Hindlimb muscle (tissue), 1 donor: Measurements from ENCODE around the gene ACSL5. TPM values are rescaled to one million over a fixed set of nuclear protein-coding genes. Genes with fewer than 3 reads are reported as not detected.
"Not testable (repeated sequence)": the region's sequence is repeated elsewhere in the genome, so short reads cannot be mapped to it uniquely, and the experiment has no call there.

Source experiments
- DNase-seq: peaks from one replicate; pipeline ENCODE4 v3.0.0-alpha.2; 2013
- polyA plus RNA-seq: library from polyadenylated mRNA; unstranded; fragments of 120-200 nt; gene quantifications from one replicate; pipeline ENCODE4 v1.2.1, GENCODE V29; 2013; ENCODE audit not compliant: insufficient read length

The ACSL5 gene
- polyA plus RNA-seq, 1 donor: 3.1 TPM

DNA sequence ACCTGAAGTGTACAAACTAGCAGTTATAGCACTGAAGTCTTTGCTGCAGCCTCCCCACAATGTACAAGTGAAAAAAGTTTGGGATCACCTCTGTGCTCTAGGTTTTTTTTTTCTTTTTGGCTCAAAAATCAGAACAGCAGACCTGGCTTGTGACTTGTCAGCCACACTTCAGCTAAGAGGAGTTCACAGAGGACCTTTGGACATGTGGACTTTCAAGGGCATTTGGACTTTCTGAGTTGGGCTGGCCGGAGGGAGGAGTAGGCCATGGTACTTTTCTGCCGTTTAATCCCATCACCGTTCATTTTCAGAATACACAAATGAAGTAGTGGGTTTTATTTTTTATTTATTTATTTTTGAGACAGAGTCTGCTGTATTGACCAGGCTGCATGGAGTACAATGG lies 21.9 kb upstream of the ACSL5 start:
- no peak for DNase-seq

GRCh38 chr10:112353046-112353445 lies 20.9 kb upstream of the ACSL5 start:
- no peak for DNase-seq

GRCh38 chr10:112356686-112357085 lies 17.2 kb upstream of the ACSL5 start:
- no peak for DNase-seq

DNA sequence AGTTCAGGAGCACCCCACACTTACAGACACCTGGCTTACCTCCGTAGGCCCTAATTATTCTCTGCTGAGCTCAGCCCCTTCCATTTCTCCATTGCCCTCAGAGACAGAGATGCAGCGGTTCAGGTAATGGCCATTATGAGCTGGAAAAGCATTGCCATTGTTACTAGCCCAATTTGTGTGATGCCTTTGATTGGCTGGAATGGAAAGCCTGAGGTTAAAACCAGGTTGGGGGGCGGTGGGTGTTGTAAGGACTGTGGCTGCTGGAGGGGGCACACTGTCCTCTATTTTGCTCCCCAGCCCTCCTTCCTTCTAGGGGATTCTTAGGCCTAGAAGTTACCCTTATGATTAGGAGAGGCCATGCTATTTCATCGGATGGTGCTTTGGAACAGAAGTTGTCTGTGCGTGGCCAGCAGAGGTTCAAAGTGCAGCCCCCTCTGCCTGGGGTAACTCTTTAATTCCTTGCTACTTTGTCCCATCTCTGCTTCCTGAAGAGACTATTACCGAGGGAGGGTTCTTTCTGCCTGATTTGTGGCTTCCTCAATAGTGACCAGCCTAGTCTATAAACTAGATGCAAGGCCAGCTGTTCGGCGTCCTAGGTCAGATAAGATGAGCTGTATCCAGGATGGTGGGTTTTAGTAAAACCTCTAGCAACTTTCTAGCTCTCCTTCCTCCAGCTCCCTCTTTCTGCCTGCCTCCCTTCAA lies 14.2 kb upstream of the ACSL5 start:
- DNase-seq: no peak

- no peak for DNase-seq
These were observed 13.3 kb upstream of the ACSL5 start for GRCh38 chr10:112360308-112361270.

- peak; percentile 47 for DNase-seq
These were observed 11.8 kb upstream of the ACSL5 start for GRCh38 chr10:112361951-112362751.

- DNase-seq: no peak
These were observed 11.1 kb upstream of the ACSL5 start for GRCh38 chr10:112362833-112363232.

DNA sequence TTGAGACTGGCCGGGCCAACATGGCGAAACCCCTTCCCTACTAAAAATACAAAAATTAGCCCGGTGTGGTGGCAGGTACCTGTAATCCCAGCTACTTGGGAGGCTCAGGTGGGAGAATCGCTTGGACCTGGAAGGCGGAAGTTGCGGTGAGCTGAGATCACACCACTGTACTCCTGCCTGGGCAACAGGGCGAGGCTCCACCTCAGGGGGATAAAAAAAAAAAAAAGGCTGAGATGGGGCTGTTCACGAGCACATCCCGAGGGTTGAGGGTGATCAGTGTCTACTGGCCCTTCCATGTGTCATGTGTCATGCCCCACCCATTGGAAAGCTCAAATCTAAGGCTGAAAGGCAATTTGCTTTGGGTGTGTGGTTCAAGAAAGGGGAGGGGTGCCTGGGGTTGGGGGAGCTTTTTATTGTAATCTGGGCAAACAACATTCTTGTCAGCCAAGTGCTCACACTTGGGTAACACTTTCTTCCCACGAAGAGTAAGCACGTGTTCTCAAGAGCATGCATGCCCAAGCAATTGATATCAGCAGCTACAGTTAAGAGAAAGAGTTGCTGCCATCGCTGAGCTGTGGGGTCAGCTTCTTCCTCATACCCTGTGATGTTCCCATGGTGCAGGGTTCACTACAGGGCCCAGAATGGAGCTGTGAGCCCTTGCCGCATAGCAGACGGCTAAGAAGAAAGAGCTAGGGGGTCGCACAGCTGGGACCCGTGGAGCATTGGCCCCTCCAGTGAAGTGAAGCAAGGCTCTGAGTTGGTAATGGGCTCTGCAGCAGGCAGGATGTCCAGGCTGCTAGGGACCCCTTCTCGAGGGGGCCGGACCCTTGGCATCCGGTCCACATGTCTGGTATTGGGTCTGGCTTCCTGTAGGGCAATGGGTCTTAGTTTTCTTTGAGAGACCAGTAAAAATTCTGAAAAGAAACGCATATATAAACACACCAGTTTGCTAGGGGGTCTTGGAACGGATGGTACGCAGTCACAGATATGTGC lies 9.9 kb upstream of the ACSL5 start:
- DNase-seq: no peak

DNA sequence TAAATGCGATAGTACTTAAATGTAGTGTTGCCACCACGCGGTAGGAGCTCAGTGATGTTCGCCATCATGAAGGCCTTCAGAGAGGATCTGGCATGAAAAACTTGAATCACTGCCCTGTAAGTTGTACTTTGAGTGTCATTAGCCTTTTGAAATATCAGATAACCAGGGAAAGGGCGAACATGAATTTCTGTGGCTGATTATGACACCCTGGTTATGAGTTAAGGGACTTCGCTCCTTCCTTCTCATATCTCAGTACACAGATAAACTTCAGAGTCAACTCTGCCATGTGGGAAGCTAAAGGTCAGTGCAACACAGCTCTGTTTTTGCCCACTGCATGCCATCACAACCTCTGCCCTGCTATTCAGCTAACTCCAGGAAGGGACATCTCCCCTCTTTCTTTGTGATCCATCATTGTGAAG lies 8.9 kb upstream of the ACSL5 start:
- no peak for DNase-seq

DNA sequence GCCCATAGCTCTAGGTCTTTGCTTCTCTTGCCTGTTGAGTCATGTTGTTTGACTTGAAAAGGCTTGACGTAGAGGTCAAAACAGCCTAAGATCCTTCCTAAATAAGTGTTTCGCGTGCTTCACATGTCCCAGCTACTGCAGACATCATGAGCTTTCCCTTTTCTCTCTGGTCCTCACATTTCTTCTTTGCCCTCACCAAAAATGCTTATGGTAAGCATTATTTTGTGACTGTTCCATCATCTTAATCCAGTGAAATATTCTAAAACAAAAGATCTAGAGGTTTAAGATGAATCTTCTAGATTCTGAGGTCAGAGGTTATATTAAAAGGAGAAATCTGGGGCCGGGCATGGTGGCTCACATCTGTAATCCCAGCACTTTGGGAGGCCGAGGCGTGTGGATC lies 8.5 kb upstream of the ACSL5 start:
- DNase-seq: no peak

DNA sequence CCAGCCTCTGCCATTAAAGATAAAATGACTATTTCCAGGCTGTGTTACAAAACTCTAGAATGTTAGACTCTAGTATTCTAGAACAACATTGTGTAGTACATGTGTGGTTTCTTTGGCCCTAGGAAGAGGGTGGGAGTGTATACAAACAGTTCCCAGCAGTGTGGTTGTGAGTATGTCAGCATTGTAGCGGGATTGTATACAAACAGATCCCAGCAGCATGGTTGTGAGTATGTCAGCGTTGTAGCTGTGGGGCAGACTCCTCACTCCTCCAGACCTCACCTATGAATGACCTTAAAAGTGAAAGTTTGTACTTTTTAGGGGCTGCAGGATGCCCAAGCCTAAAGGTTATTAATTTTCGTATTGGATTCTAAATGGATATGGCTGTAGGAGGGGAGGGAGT lies 6.9 kb upstream of the ACSL5 start:
- DNase-seq: no peak

DNA sequence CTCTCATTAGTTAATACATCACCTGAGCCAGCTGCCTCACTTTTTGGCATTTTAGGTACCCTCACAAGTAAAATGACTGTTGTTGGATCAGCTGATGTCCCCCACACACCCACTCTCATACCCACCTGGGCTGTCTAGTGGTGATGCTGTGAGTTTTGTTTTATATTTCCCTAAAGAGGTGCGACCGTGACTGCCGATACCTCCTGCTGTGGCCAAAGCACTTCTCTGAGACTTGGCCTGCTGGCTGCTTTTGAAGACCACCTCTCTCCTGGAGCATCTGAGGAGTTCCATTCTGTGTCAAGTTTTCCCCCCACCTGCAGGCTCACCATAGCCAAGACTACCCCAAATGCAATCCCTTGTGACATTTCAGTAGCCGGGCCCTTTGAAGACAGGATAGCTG lies 6.4 kb upstream of the ACSL5 start:
- no peak for DNase-seq

- no peak for DNase-seq
These were observed 4.2 kb upstream of the ACSL5 start for GRCh38 chr10:112369495-112370423.

DNA sequence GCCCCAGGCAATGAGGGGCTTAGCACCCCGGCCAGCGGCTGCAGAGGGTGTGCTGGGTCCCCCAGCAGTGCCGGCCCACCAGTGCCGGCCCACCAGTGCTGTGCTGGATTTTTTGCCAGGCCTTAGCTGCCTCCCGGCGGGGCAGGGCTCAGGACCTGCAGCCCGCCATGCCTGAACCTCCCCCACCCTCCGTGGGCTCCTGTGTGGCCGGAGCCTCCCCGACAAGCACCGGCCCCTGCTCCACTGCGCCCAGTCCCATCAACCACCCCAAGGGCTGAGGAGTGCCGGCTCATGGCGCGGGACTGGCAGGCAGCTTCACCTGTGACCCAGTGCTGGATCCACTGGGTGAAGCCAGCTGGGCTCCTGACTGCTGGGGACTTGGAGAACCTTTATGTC lies 3.5 kb upstream of the ACSL5 start:
- no peak for DNase-seq

DNA sequence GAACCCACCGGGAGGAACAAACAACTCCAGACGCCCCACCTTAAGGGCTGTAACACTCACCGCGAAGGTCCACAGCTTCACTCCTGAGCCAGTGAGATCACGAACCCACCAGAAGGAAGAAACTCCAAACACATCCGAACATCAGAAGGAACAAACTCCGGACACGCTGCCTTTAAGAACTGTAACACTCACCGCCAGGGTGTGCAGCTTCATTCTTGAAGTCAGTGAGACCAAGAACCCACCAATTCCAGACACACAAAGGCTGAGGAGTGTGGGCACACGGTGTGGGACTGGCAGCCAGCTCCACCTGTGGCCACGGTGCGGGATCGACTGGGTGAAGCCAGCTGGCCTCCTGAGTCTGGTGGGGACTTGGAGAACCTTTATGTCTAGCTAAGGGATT lies 2.6 kb upstream of the ACSL5 start:
- DNase-seq: not testable (repeated sequence)

GRCh38 chr10:112372182-112372810 lies 1.6 kb upstream of the ACSL5 start:
- DNase-seq: not testable (repeated sequence)

- no peak for DNase-seq
These were observed 1.0 kb downstream of the ACSL5 start for GRCh38 chr10:112374724-112375541.

GRCh38 chr10:112375721-112376395 lies 1.9 kb downstream of the ACSL5 start:
- peak; percentile 19 for DNase-seq
